H9 (cell line): ENCODE results near the gene TDRD7. TPM values are rescaled to one million over a fixed set of nuclear protein-coding genes. Genes with fewer than 3 reads are reported as not detected.

Experiments
- DNase-seq: peaks from one replicate; pipeline ENCODE4 v3.0.0-alpha.2; 2017
- H2AFZ ChIP-seq: one replicate; pipeline ENCODE4 v1.6.1; 2013; ENCODE audit warnings: mild to moderate bottlenecking, low read length, control low read depth, moderate library complexity
- H2AK5ac ChIP-seq: 2 replicates; pipeline ENCODE4 v1.6.1; 2013; ENCODE audit warnings: low read length, control low read depth, mixed read lengths; ENCODE audit not compliant: insufficient read length
- H2BK120ac ChIP-seq: one replicate; pipeline ENCODE4 v1.6.1; 2013; ENCODE audit warnings: low read depth, mild to moderate bottlenecking, low read length, control low read depth, inconsistent platforms; ENCODE audit not compliant: poor library complexity, severe bottlenecking
- H2BK12ac ChIP-seq: 2 replicates; pipeline ENCODE4 v1.6.1; 2013; ENCODE audit warnings: low read length, control low read depth, mixed read lengths, low read depth; ENCODE audit not compliant: insufficient read length
- H2BK15ac ChIP-seq: 2 replicates; pipeline ENCODE4 v1.6.1; 2013; ENCODE audit warnings: low read depth, low read length, control low read depth
- H2BK20ac ChIP-seq: one replicate; pipeline ENCODE4 v1.6.1; 2013; ENCODE audit warnings: low read depth, mild to moderate bottlenecking, low read length, control low read depth, inconsistent platforms; ENCODE audit not compliant: poor library complexity, severe bottlenecking
- H2BK5ac ChIP-seq: 2 replicates; pipeline ENCODE4 v1.6.1; 2013; ENCODE audit warnings: low read length, control low read depth, mixed read lengths; ENCODE audit not compliant: insufficient read length
- H3K14ac ChIP-seq: 2 replicates; pipeline ENCODE4 v1.6.1; 2013; ENCODE audit warnings: low read length, control low read depth; ENCODE audit not compliant: insufficient read depth
- H3K18ac ChIP-seq: 2 replicates; pipeline ENCODE4 v1.6.1; 2013; ENCODE audit warnings: low read depth, mild to moderate bottlenecking, mixed read lengths, low read length, control low read depth; ENCODE audit not compliant: insufficient read length
- H3K23ac ChIP-seq: 2 replicates; pipeline ENCODE4 v1.6.1; 2013; ENCODE audit warnings: low read length, control low read depth, mixed read lengths, low read depth; ENCODE audit not compliant: insufficient read length
- H3K23me2 ChIP-seq: 2 replicates; pipeline ENCODE4 v1.6.1; 2013; ENCODE audit warnings: low read depth, mild to moderate bottlenecking, mixed read lengths, low read length, control low read depth; ENCODE audit not compliant: insufficient read length, poor library complexity, severe bottlenecking
- H3K27ac ChIP-seq: 2 replicates; pipeline ENCODE4 v1.5.1; 2013; ENCODE audit warnings: low read length, control low read depth, mixed read lengths, low read depth; ENCODE audit not compliant: insufficient read length
- H3K27me3 ChIP-seq: 2 replicates; pipeline ENCODE4 v1.6.1; 2013; ENCODE audit warnings: low read length, control low read depth, inconsistent platforms; ENCODE audit not compliant: insufficient read depth
- H3K4ac ChIP-seq: 2 replicates; pipeline ENCODE4 v1.6.1; 2013; ENCODE audit warnings: low read depth, mild to moderate bottlenecking, control low read depth, inconsistent platforms, low read length, moderate library complexity
- H3K4me1 ChIP-seq: 2 replicates; pipeline ENCODE4 v1.6.1; 2013; ENCODE audit warnings: low read length, control low read depth, inconsistent platforms; ENCODE audit not compliant: insufficient read depth
- H3K4me2 ChIP-seq: 2 replicates; pipeline ENCODE4 v1.6.1; 2013; ENCODE audit warnings: low read length, control low read depth, mixed read lengths; ENCODE audit not compliant: insufficient read length, insufficient read depth
- H3K56ac ChIP-seq: 2 replicates; pipeline ENCODE4 v1.6.1; 2013; ENCODE audit warnings: low read depth, mild to moderate bottlenecking, mixed read lengths, low read length, control low read depth; ENCODE audit not compliant: insufficient read length
- H3K79me1 ChIP-seq: 2 replicates; pipeline ENCODE4 v1.6.1; 2013; ENCODE audit warnings: low read depth, mild to moderate bottlenecking, moderate library complexity, low read length, control low read depth, inconsistent platforms; ENCODE audit not compliant: insufficient read depth, poor library complexity, severe bottlenecking
- H3K79me2 ChIP-seq: 2 replicates; pipeline ENCODE4 v1.6.1; 2013; ENCODE audit warnings: low read length, control low read depth, inconsistent platforms; ENCODE audit not compliant: insufficient read depth
- H3K9ac ChIP-seq: 2 replicates; pipeline ENCODE4 v1.6.1; 2013; ENCODE audit warnings: low read length, control low read depth, mixed read lengths; ENCODE audit not compliant: insufficient read length; ENCODE audit errors: extremely low read depth
- H3K9me3 ChIP-seq: one replicate; pipeline ENCODE4 v1.6.1; 2013; ENCODE audit warnings: low read depth, low read length, inconsistent platforms; ENCODE audit not compliant: control insufficient read depth
- H3T11ph ChIP-seq: one replicate; pipeline ENCODE4 v1.6.1; 2013; ENCODE audit warnings: mild to moderate bottlenecking, low read length, control low read depth, inconsistent platforms
- H4K20me1 ChIP-seq: one replicate; pipeline ENCODE4 v1.6.1; 2013; ENCODE audit not compliant: control insufficient read depth, insufficient read length, insufficient read depth
- H4K5ac ChIP-seq: 2 replicates; pipeline ENCODE4 v1.6.1; 2013; ENCODE audit warnings: low read depth, mild to moderate bottlenecking, mixed read lengths, low read length, control low read depth; ENCODE audit not compliant: insufficient read length
- H4K8ac ChIP-seq: replicated peaks from 2 replicates; pipeline ENCODE4 v1.6.1; 2013; ENCODE audit warnings: low read length, control low read depth, mixed read lengths, low read depth; ENCODE audit not compliant: insufficient read length
- H4K91ac ChIP-seq: 2 replicates; pipeline ENCODE4 v1.6.1; 2013; ENCODE audit warnings: low read depth, mild to moderate bottlenecking, moderate library complexity, mixed read lengths, low read length, control low read depth; ENCODE audit not compliant: insufficient read length
- H3K27ac Mint-ChIP-seq, 3 experiments: 2 replicates in 2 of 3; 3 replicates in 1 of 3; pipeline ENCODE4 v1.8.0; 2020 to 2021; ENCODE audit warnings: mixed read lengths in 3 of 3, mild to moderate bottlenecking in 1 of 3, moderate library complexity in 1 of 3
- H3K27me3 Mint-ChIP-seq: 2 replicates; pipeline ENCODE4 v1.8.0; 2021; ENCODE audit warnings: low read depth, mild to moderate bottlenecking, moderate library complexity, mixed read lengths
- H3K36me3 Mint-ChIP-seq, 3 experiments: 2 replicates in 2 of 3; 3 replicates in 1 of 3; pipeline ENCODE4 v1.8.0; 2020 to 2021; ENCODE audit warnings: low read depth in 3 of 3, mixed read lengths in 3 of 3; ENCODE audit not compliant: insufficient read depth in 1 of 3
- H3K4me1 Mint-ChIP-seq, 2 experiments: 2 replicates each; pipeline ENCODE4 v1.8.0; 2020; ENCODE audit warnings: mixed read lengths in 2 of 2
- H3K4me3 Mint-ChIP-seq, 2 experiments: 2 replicates in 1 of 2; 3 replicates in 1 of 2; pipeline ENCODE4 v1.8.0; 2020 to 2021; ENCODE audit warnings: mild to moderate bottlenecking in 2 of 2, mixed read lengths in 2 of 2, moderate library complexity in 1 of 2
- H3K9me3 Mint-ChIP-seq, 2 experiments: 2 replicates in 1 of 2; 3 replicates in 1 of 2; pipeline ENCODE4 v1.8.0; 2020; ENCODE audit warnings: mild to moderate bottlenecking in 2 of 2, mixed read lengths in 2 of 2, moderate library complexity in 1 of 2
- WGBS: extraction: QIAGEN DNeasy Blood & Tissue Kit; methylation state at CpG from one replicate; pipeline ENCODE4 v1.1.7; 2013; ENCODE audit warnings: missing lambda C conversion rate, low lambda C conversion rate, mixed read lengths; ENCODE audit not compliant: insufficient read length; ENCODE audit errors: extremely low coverage; 5-methylcytosine and 5-hydroxymethylcytosine counted together
- total RNA-seq: library from RNA; stranded (reverse); gene quantifications from 2 replicates; pipeline ENCODE4 v1.2.1, GENCODE V29; 2021
- TF ChIP-seq, protein P1 (sequence below): fragments of 200-600 bp; sonication (generic); conservative IDR thresholded peaks from 3 replicates; pipeline ENCODE4 v1.8.0; 2021; ENCODE audit warnings: antibody characterized with exemption, mild to moderate bottlenecking

TDRD7 gene
- total RNA-seq, 1 experiment from 2014 or later: 5.1 TPM

DNA sequence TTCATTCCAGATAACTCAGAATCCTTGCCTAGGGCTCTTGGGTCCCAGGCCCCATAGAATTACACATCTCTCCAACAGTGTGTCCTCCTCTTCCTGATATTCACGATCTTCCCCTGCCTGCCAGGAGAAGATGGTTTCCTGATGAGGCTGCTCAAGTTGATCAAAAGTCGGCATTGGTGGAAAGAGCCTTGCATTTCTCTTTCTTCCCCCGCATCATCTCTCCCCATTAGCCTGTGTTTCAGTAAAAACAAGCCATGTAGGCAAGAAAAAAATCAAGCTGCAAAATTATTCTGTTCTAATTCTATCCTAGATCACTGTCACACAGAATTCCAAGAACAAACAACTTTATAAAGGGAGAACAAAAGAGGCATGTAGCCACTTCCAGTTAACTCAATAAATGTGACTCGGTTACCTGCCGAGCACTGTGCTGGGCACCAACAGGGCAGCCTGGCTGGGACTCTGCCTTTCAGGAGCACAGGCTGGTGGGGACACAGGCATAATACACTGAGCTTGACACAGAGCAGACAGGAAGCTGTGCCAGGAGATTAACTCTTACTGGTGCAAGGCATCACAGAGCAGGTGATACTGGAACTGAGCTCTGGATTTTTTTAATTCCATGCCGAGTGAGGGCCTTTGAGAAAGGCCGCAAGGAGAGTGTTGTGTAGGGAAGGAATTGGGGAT is 115.1 kb downstream of the TDRD7 start:
- TF ChIP-seq, protein P1, sequence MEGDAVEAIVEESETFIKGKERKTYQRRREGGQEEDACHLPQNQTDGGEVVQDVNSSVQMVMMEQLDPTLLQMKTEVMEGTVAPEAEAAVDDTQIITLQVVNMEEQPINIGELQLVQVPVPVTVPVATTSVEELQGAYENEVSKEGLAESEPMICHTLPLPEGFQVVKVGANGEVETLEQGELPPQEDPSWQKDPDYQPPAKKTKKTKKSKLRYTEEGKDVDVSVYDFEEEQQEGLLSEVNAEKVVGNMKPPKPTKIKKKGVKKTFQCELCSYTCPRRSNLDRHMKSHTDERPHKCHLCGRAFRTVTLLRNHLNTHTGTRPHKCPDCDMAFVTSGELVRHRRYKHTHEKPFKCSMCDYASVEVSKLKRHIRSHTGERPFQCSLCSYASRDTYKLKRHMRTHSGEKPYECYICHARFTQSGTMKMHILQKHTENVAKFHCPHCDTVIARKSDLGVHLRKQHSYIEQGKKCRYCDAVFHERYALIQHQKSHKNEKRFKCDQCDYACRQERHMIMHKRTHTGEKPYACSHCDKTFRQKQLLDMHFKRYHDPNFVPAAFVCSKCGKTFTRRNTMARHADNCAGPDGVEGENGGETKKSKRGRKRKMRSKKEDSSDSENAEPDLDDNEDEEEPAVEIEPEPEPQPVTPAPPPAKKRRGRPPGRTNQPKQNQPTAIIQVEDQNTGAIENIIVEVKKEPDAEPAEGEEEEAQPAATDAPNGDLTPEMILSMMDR: no peak
- no peak overlapping the region for H2BK12ac ChIP-seq
- H3K9ac ChIP-seq: no peak overlapping the region
- no peak overlapping the region for H2AK5ac ChIP-seq
- H3K4ac ChIP-seq: no peak overlapping the region
- no peaks in the 10 kb centered on the region for H3K79me1 ChIP-seq
- WGBS: no CpG with 5 or more reads among the region's 7 CpGs
- DNase-seq: no peak
- H4K8ac ChIP-seq: no peak overlapping the region
- Mint-ChIP-seq H3K9me3 (no peaks in the 10 kb centered on the region; a peak in 1 of 5 replicates), H3K27ac (peak overlapping the region in 2 of 3 experiments; percentile 96 to 99; a peak in 3 of 7 replicates), H3K4me1 (peaks cover 34 to 38% of the 10 kb centered on the region in 2 experiments), H3K4me3 (peak overlapping the region in 1 of 2 experiments; percentile 3; a peak in 1 of 5 replicates), H3K36me3 (no peaks in the 10 kb centered on the region), H3K27me3 (no peaks in the 10 kb centered on the region; the same call in none of the 2 replicates)
- no peak overlapping the region for H2BK20ac ChIP-seq
- H3K4me2 ChIP-seq: no peak overlapping the region
- H3K23me2 ChIP-seq: no peaks in the 10 kb centered on the region
- no peak overlapping the region for H3K56ac ChIP-seq
- H4K5ac ChIP-seq: no peak overlapping the region
- H2BK15ac ChIP-seq: no peak overlapping the region
- H2BK120ac ChIP-seq: no peak overlapping the region
- peak overlapping the region; percentile 4 for H4K91ac ChIP-seq
- no peak overlapping the region for H3T11ph ChIP-seq
- no peak overlapping the region for H3K27ac ChIP-seq
- no peak overlapping the region for H2BK5ac ChIP-seq
- no peak overlapping the region for H3K23ac ChIP-seq
- H4K20me1 ChIP-seq: no peaks in the 10 kb centered on the region
- H3K18ac ChIP-seq: no peak overlapping the region
- no peaks in the 10 kb centered on the region for H3K79me2 ChIP-seq
- H3K9me3 ChIP-seq: no peaks in the 10 kb centered on the region
- no peaks in the 10 kb centered on the region for H3K27me3 ChIP-seq
- H3K14ac ChIP-seq: peak overlapping the region; percentile 41; the same call in 1 of the 2 replicates
- H3K4me1 ChIP-seq: peaks cover 2% of the 10 kb centered on the region; the same call in 1 of the 2 replicates
- no peak overlapping the region for H2AFZ ChIP-seq
